Measurements from ENCODE around the gene PINK1.

DNA sequence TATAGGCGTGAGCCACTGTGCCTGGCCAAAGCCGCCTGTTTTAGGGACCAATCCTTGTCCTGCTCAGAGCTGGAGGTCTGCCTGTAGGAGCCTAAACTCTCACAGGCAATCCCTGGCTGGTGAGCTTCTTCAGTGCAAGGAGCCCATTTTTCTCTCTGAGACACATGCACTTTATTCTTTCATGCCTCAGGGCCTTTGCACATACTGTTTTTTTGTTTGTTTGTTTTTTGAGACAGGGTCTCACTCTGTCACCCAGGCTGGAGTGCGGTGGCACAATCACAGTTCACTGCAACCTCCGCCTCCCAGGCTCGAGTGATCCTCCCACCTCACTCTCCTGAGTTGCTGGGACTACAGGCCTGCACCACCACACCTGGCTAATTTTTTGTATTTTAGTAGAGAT is 21.6 kb upstream of the PINK1 start:
- TF ChIP-seq TARDBP (CRISPR knock-in tag; IDR thresholded peaks at IDR 0.05) (no peak), RAD21 (CRISPR knock-in tag; IDR thresholded peaks at IDR 0.05) (no peak)
- TF ChIP-seq, protein P1, sequence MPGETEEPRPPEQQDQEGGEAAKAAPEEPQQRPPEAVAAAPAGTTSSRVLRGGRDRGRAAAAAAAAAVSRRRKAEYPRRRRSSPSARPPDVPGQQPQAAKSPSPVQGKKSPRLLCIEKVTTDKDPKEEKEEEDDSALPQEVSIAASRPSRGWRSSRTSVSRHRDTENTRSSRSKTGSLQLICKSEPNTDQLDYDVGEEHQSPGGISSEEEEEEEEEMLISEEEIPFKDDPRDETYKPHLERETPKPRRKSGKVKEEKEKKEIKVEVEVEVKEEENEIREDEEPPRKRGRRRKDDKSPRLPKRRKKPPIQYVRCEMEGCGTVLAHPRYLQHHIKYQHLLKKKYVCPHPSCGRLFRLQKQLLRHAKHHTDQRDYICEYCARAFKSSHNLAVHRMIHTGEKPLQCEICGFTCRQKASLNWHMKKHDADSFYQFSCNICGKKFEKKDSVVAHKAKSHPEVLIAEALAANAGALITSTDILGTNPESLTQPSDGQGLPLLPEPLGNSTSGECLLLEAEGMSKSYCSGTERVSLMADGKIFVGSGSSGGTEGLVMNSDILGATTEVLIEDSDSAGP (CRISPR knock-in tag; IDR thresholded peaks at IDR 0.05; ENCODE audit: borderline replicate concordance): no peak
- TF ChIP-seq, protein P2, sequence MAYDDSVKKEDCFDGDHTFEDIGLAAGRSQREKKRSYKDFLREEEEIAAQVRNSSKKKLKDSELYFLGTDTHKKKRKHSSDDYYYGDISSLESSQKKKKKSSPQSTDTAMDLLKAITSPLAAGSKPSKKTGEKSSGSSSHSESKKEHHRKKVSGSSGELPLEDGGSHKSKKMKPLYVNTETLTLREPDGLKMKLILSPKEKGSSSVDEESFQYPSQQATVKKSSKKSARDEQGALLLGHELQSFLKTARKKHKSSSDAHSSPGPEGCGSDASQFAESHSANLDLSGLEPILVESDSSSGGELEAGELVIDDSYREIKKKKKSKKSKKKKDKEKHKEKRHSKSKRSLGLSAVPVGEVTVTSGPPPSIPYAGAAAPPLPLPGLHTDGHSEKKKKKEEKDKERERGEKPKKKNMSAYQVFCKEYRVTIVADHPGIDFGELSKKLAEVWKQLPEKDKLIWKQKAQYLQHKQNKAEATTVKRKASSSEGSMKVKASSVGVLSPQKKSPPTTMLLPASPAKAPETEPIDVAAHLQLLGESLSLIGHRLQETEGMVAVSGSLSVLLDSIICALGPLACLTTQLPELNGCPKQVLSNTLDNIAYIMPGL (CRISPR knock-in tag; IDR thresholded peaks at IDR 0.05; ENCODE audit: borderline replicate concordance in 1 of 2, low read depth in 1 of 2): no peak
- TF ChIP-seq, protein P3, sequence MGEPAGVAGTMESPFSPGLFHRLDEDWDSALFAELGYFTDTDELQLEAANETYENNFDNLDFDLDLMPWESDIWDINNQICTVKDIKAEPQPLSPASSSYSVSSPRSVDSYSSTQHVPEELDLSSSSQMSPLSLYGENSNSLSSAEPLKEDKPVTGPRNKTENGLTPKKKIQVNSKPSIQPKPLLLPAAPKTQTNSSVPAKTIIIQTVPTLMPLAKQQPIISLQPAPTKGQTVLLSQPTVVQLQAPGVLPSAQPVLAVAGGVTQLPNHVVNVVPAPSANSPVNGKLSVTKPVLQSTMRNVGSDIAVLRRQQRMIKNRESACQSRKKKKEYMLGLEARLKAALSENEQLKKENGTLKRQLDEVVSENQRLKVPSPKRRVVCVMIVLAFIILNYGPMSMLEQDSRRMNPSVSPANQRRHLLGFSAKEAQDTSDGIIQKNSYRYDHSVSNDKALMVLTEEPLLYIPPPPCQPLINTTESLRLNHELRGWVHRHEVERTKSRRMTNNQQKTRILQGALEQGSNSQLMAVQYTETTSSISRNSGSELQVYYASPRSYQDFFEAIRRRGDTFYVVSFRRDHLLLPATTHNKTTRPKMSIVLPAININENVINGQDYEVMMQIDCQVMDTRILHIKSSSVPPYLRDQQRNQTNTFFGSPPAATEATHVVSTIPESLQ (CRISPR knock-in tag; conservative IDR thresholded peaks at IDR 0.05): no peak
- TF ChIP-seq, protein P4, sequence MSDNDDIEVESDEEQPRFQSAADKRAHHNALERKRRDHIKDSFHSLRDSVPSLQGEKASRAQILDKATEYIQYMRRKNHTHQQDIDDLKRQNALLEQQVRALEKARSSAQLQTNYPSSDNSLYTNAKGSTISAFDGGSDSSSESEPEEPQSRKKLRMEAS (IDR thresholded peaks at IDR 0.05): no peak

All from HepG2 (cell line).